Endometrial microvascular endothelial cells (primary cell): ENCODE data around the gene AUTS2. TPM values are rescaled to one million over a fixed set of nuclear protein-coding genes. Genes with fewer than 3 reads are reported as not detected.

Experiments
- in situ Hi-C: cut with HindIII; loops from 2 replicates; pipeline ENCODE4 v1.10.0; 2017; ENCODE audit warnings: low sequenced_read_pairs, low pct_unique_long_range_greater_than_20kb; ENCODE audit errors: inconsistent ontology term
- total RNA-seq: library from RNA; depleted of rRNA; stranded (reverse); fragments of >200 nt; gene quantifications from one replicate; pipeline ENCODE4 v1.2.3, GENCODE V29; 2015; ENCODE audit errors: inconsistent ontology term

AUTS2 gene
- total RNA-seq, 1 donor from 2014 or later = 0.09 TPM

- in situ Hi-C loops = no loop called here
Measured at GRCh38 chr7:70529914-70530585, 931.8 kb downstream of the AUTS2 start.

- in situ Hi-C loops = no loop called here
Measured at GRCh38 chr7:70533614-70534013, 935.3 kb downstream of the AUTS2 start.

- in situ Hi-C loops = no loop called here
Measured at GRCh38 chr7:70539205-70539604, 940.9 kb downstream of the AUTS2 start.

- in situ Hi-C loops = no loop called here
Measured at GRCh38 chr7:70539617-70540016, 941.3 kb downstream of the AUTS2 start.

DNA sequence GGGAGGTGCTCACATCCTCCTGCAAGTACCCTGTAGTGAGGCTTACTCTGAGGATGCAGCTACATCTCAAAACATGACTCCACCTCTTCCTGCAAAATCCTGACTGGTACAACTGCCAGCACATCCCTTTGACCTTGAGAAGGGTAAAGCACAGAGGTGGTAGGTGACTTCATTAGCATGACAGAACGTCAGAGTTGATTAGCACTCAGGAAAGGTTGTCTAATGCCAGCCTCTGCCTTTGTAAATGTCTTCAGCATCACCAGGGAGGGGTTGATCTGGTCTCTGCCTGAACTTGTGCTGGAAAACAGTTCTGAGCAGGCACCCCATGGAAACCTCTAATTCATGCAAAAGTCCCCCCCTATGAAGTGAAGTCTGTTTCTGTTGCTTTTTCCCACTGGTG lies 942.4 kb downstream of the AUTS2 start:
- in situ Hi-C loops = no loop called here

DNA sequence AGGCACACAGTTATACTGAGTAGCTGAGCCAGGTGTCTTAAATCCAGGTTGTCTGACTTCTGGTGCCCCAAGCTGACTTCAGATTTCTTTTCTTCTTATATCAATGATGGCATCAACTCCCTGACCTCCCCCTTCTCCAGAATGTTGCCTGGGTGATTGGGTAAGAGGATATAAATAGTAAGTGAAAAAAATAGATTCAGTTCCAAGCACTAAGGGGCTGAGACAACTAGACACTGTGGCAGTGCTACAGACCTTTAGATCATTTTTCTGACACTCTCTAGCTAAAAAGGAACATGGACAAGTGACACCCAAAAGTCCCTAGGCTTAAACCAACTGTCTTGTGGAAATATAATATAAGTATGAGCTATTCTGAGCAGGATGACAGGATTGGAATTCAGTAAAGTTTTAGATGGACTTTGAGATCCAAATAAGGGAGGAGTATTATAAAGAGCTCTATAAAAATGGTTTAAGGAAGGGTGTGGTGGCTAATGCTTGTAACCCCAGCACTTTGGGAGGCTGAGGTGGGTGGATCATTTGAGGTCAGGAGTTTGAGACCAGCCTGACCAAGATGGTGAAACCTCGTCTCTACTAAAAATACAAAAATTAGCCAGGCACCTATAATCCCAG lies 944.6 kb downstream of the AUTS2 start:
- in situ Hi-C loops = no loop called here

GRCh38 chr7:70544016-70544415 lies 945.7 kb downstream of the AUTS2 start:
- in situ Hi-C loops = no loop called here

GRCh38 chr7:70545214-70545613 lies 946.9 kb downstream of the AUTS2 start:
- in situ Hi-C loops = no loop called here

DNA sequence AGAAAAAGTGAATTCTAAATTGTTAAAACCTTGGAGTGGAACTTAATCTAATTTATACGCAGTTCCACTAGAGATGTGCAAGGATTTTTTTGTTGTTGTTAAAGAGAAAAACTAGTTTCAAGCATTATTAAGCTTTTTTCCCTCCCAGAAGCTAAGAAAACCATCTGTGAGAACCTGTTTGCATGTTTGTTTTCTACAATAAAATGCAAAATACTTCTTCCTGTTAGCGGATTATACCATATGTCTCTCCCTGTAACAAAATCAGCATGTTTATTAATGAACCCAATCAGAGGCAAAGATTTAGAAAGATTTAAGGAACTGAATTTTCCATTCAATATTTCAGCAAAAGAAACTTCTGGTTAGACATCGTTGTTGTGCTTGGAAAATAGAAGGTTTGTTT lies 953.9 kb downstream of the AUTS2 start:
- in situ Hi-C loops = no loop called here

DNA sequence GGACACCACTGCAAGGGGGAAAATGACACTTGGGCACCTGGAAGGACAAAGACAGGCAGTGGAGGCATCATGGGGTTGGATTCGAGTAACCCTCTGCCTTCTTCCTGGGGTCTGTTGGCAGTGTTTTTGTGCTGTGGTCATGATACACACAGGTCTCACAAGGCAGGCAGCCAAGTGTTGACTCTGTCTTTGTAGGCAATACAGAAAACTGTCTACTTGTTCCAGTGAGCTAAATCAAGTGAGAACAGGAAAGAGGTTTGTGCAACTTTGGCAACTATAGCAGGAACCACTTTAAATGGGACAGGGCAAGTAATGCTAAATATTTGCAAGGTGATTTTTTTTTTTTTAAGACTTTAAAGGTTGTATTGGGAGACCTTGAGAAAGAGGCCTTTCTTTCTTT lies 955.1 kb downstream of the AUTS2 start:
- in situ Hi-C loops = no loop called here

- in situ Hi-C loops = no loop called here
Measured at GRCh38 chr7:70554646-70555045, 956.4 kb downstream of the AUTS2 start.

- in situ Hi-C loops = no loop called here
Measured at GRCh38 chr7:70556761-70557160, 958.5 kb downstream of the AUTS2 start.

- in situ Hi-C loops = no loop called here
Measured at GRCh38 chr7:70557338-70557737, 959.1 kb downstream of the AUTS2 start.

- in situ Hi-C loops = no loop called here
Measured at GRCh38 chr7:70559815-70560214, 961.5 kb downstream of the AUTS2 start.

- in situ Hi-C loops = no loop called here
Measured at GRCh38 chr7:70563960-70564359, 965.7 kb downstream of the AUTS2 start.

- in situ Hi-C loops = no loop called here
Measured at GRCh38 chr7:70565721-70566370, 967.6 kb downstream of the AUTS2 start.

GRCh38 chr7:70566671-70567070 lies 968.4 kb downstream of the AUTS2 start:
- in situ Hi-C loops = no loop called here

DNA sequence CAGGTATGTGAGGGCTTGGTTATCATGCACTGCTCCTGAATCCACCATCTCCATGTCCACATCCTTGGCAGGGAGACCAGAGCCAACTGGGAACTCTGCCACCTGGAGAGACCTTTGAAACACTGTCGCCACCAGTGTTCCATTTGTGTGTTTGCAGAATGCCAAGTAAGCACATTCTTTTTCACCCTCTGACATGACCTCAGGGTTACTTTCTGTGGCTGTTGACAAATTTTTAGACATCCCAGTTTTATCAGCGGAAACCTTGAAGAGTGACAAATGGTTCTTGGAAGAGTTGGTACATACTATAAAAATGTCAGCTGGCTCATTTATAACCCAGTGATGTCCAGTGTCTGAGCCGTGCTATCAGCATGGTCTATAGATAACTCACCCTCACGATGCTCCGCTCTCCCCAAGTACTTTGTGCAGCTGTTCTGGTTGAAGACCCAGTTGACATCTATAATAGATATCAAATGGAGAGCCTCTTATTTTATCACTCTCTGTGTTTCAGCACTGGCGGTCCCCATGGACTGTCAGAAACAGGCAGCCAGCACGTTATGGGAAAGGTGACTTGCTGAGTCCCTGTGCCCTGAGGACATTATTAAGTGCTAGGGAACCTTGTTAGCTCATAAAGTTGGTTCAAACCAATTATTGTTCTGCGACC lies 970.5 kb downstream of the AUTS2 start:
- in situ Hi-C loops = no loop called here

- in situ Hi-C loops = no loop called here
Measured at GRCh38 chr7:70569335-70569819, 971.1 kb downstream of the AUTS2 start.

GRCh38 chr7:70570029-70570428 lies 971.8 kb downstream of the AUTS2 start:
- in situ Hi-C loops = no loop called here
